A549 (cell line): ENCODE measurements around the gene AP2A2. TPM values are rescaled to one million over a fixed set of nuclear protein-coding genes. Genes with fewer than 3 reads are reported as not detected.

ENCODE experiments used
- ATAC-seq, 2 experiments: fragments of 200-7000 bp in 1 of 2; fragments of >200 bp in 1 of 2; cut with Nextera tagmentation in 1 of 2; cut with Tn5 transposase in 1 of 2; 3 replicates each; pipeline versions ENCODE4 v1.8.0 to v1.9.1; 2018 to 2020; ENCODE audit warnings: mild to moderate bottlenecking in 1 of 2, moderate library complexity in 1 of 2
- CTCF ChIA-PET: fragments of 300-600 bp; sonication (Branson Sonifier 250); formaldehyde crosslinking; extraction: SDS; loops from one replicate; lab custom pipeline; 2021; ENCODE audit warnings: antibody characterized with exemption, inconsistent platforms; lab: Yijun Ruan, JAX
- POLR2A ChIA-PET: fragments of 350-600 bp; formaldehyde crosslinking; extraction: SDS; loops from one replicate; lab custom pipeline; 2021; ENCODE audit warnings: antibody characterized with exemption, inconsistent platforms; lab: Yijun Ruan, JAX
- DNase-seq, 2 experiments: peaks; one replicate each; pipeline versions ENCODE4 v3.0.0 to v3.0.0-alpha.2; 2011 to 2016; ENCODE audit warnings: low read depth in 1 of 2, low spot score in 1 of 2
- FAIRE-seq: peaks from 2 replicates; lab custom pipeline; 2011; peaks lifted over from hg19 to GRCh38; lab: Jason Lieb, UNC
- H3K27ac ChIP-seq, 2 experiments: fragments of >200 bp; sonication (Bioruptor Twin); formaldehyde crosslinking; 3 replicates each; pipeline ENCODE4 v1.5.1; 2016 to 2017
- H3K4me1 ChIP-seq: fragments of >200 bp; sonication (Bioruptor Twin); formaldehyde crosslinking; 3 replicates; pipeline ENCODE4 v1.6.1; 2016
- H3K4me2 ChIP-seq: fragments of >200 bp; sonication (Bioruptor Twin); formaldehyde crosslinking; 3 replicates; pipeline ENCODE4 v1.6.1; 2016
- H3K4me3 ChIP-seq: fragments of >200 bp; sonication (Bioruptor Twin); formaldehyde crosslinking; 3 replicates; pipeline ENCODE4 v1.5.1; 2016
- H3K9me3 ChIP-seq: fragments of >200 bp; sonication (Bioruptor Twin); formaldehyde crosslinking; 3 replicates; pipeline ENCODE4 v1.6.1; 2016
- ATOH8 ChIP-seq: fragments of 250-450 bp; sonication (Bioruptor Pico); IDR thresholded peaks from 2 replicates; pipeline ENCODE4 v1.5.0; 2020; ENCODE audit warnings: low read depth, mild to moderate bottlenecking, moderate library complexity
- BCL3 ChIP-seq: fragments of >200 bp; sonication (Bioruptor Twin); formaldehyde crosslinking; IDR thresholded peaks from 3 replicates; pipeline ENCODE4 v1.6.1; 2016
- CBX2 ChIP-seq: fragments of 200-600 bp; sonication (generic); IDR thresholded peaks from 2 replicates; pipeline ENCODE4 v1.6.1; 2016; ENCODE audit warnings: low read depth, mild to moderate bottlenecking, borderline replicate concordance
- CBX8 ChIP-seq: fragments of 200-600 bp; sonication (generic); IDR thresholded peaks from 2 replicates; pipeline ENCODE4 v1.6.1; 2016
- CTCF ChIP-seq: fragments of >200 bp; sonication (Bioruptor Twin); formaldehyde crosslinking; IDR thresholded peaks from 3 replicates; pipeline ENCODE4 v1.5.1; 2016
- E2F6 ChIP-seq: IDR thresholded peaks from 2 replicates; pipeline ENCODE4 v1.6.1; 2012; ENCODE audit warnings: low read depth, borderline replicate concordance
- EHF ChIP-seq: fragments of 250-450 bp; sonication (Bioruptor Pico); IDR thresholded peaks from 2 replicates; pipeline ENCODE4 v1.5.0; 2020; ENCODE audit warnings: mild to moderate bottlenecking
- EHMT2 ChIP-seq: fragments of 200-600 bp; sonication (generic); IDR thresholded peaks from 2 replicates; pipeline ENCODE4 v1.6.1; 2016; ENCODE audit warnings: antibody characterized with exemption, low read depth, mild to moderate bottlenecking, moderate library complexity
- EP300 ChIP-seq, 2 experiments: fragments of >200 bp; sonication (Bioruptor Twin); formaldehyde crosslinking; IDR thresholded peaks; 2 replicates in 1 of 2; 3 replicates in 1 of 2; pipeline ENCODE4 v1.6.1; 2016 to 2017
- FOSB ChIP-seq: fragments of 250-450 bp; sonication (Bioruptor Pico); IDR thresholded peaks from 2 replicates; pipeline ENCODE4 v1.5.0; 2020; ENCODE audit warnings: mild to moderate bottlenecking, moderate library complexity
- FOSL2 ChIP-seq, 2 experiments: fragments of 450-650 bp in 1 of 2; fragments of >200 bp in 1 of 2; sonication (Bioruptor Twin) in 1 of 2; formaldehyde crosslinking; IDR thresholded peaks; 2 replicates each; pipeline versions ENCODE4 v1.5.0 to v1.6.1; 2016 to 2020; ENCODE audit warnings: mild to moderate bottlenecking in 1 of 2, moderate library complexity in 1 of 2
- HES2 ChIP-seq: fragments of >200 bp; sonication (Bioruptor Twin); formaldehyde crosslinking; IDR thresholded peaks from 2 replicates; pipeline ENCODE4 v1.6.1; 2016
- HOXA7 ChIP-seq: fragments of 250-450 bp; sonication (Bioruptor Pico); IDR thresholded peaks from 2 replicates; pipeline ENCODE4 v1.5.0; 2020; ENCODE audit warnings: mild to moderate bottlenecking, moderate library complexity
- HOXB13 ChIP-seq: fragments of 250-450 bp; sonication (Bioruptor Pico); IDR thresholded peaks from 2 replicates; pipeline ENCODE4 v1.5.0; 2020; ENCODE audit warnings: low read depth, mild to moderate bottlenecking, moderate library complexity
- JUN ChIP-seq, 2 experiments: fragments of >200 bp; sonication (Bioruptor Twin); formaldehyde crosslinking; IDR thresholded peaks; 2 replicates in 1 of 2; 3 replicates in 1 of 2; pipeline ENCODE4 v1.6.1; 2016 to 2017
- JUNB ChIP-seq: fragments of >200 bp; sonication (Bioruptor Twin); formaldehyde crosslinking; IDR thresholded peaks from 2 replicates; pipeline ENCODE4 v1.6.1; 2016
- MAX ChIP-seq: IDR thresholded peaks from 2 replicates; pipeline ENCODE4 v1.6.1; 2012
- MAZ ChIP-seq: fragments of 150-350 bp; IDR thresholded peaks from 2 replicates; pipeline ENCODE4 v1.6.1; 2014; ENCODE audit warnings: antibody characterized with exemption, low read depth, low read length, borderline replicate concordance
- MYC ChIP-seq: IDR thresholded peaks from 2 replicates; pipeline ENCODE4 v1.6.1; 2012; ENCODE audit warnings: mild to moderate bottlenecking, inconsistent platforms, low read length, improper control_type of control experiment, borderline replicate concordance
- NFE2L2 ChIP-seq: fragments of 150-350 bp; conservative IDR thresholded peaks from 2 replicates; pipeline ENCODE4 v1.6.1; 2014; ENCODE audit warnings: low read length
- PHF8 ChIP-seq: fragments of 200-600 bp; sonication (generic); IDR thresholded peaks from 2 replicates; pipeline ENCODE4 v1.6.1; 2016; ENCODE audit warnings: low read depth, mild to moderate bottlenecking, antibody characterized with exemption, moderate library complexity, borderline replicate concordance
- RARB ChIP-seq: fragments of 250-450 bp; sonication (Bioruptor Pico); IDR thresholded peaks from 2 replicates; pipeline ENCODE4 v1.8.0; 2021; ENCODE audit warnings: mild to moderate bottlenecking, moderate library complexity
- RNF2 ChIP-seq: fragments of 200-600 bp; sonication (generic); IDR thresholded peaks from 2 replicates; pipeline ENCODE4 v1.6.1; 2016; ENCODE audit warnings: low read depth, mild to moderate bottlenecking, antibody characterized with exemption, moderate library complexity, borderline replicate concordance
- SMC3 ChIP-seq: fragments of >200 bp; sonication (Bioruptor Twin); formaldehyde crosslinking; IDR thresholded peaks from 3 replicates; pipeline ENCODE4 v1.6.1; 2018; ENCODE audit warnings: inconsistent platforms
- SREBF2 ChIP-seq: fragments of 450-650 bp; IDR thresholded peaks from 2 replicates; pipeline ENCODE4 v1.6.1; 2014; ENCODE audit warnings: mild to moderate bottlenecking, moderate library complexity
- TFCP2L1 ChIP-seq: fragments of 250-450 bp; sonication (Bioruptor Pico); IDR thresholded peaks from 2 replicates; pipeline ENCODE4 v1.5.0; 2021; ENCODE audit warnings: mild to moderate bottlenecking
- USF2 ChIP-seq: fragments of 450-650 bp; IDR thresholded peaks from 2 replicates; pipeline ENCODE4 v1.6.1; 2014; ENCODE audit warnings: antibody characterized with exemption
- ZFP36 ChIP-seq: fragments of 450-650 bp; IDR thresholded peaks from 2 replicates; pipeline ENCODE4 v1.6.1; 2014; ENCODE audit warnings: borderline replicate concordance; ENCODE audit not compliant: partially characterized antibody
- WGBS: methylation state at CpG from one replicate; pipeline ENCODE4 v1.1.6; 2017; ENCODE audit errors: missing lambda C conversion rate; 5-methylcytosine and 5-hydroxymethylcytosine counted together
- polyA plus RNA-seq, 4 experiments: library from polyadenylated mRNA; depleted of rRNA in 3 of 4; stranded (reverse); fragments of >200 nt; fragmentation: RNase III in 1 of 4; extraction: RNeasy Plus Mini Kit Qiagen cat#74134 plus additional on column Dnase treatment in 1 of 4; gene quantifications; 2 replicates in 3 of 4; 3 replicates in 1 of 4; pipeline ENCODE4 v1.2.3, GENCODE V29; 2011 to 2017

Gene AP2A2
- polyA plus RNA-seq, 2 of the 4 experiments (the other 2 are of a cell fraction): 39.4 to 60.4 TPM

GRCh38 chr11:995752-996420 lies 70.2 kb downstream of the AP2A2 start:
- ATAC-seq: no peak
- no peaks in the 10 kb centered on the region for H3K4me1 ChIP-seq
- 84% methylated on average over 19 of the region's 22 CpGs for WGBS
- no peak overlapping the region for H3K4me2 ChIP-seq
- TF ChIP-seq BCL3: no peak
- TF ChIP-seq ZFP36: no peak
- no peak for TF ChIP-seq CBX2
- TF ChIP-seq MAX: no peak
- no peak for TF ChIP-seq SREBF2
- no peak for TF ChIP-seq CTCF
- no peak for TF ChIP-seq RNF2
- TF ChIP-seq SMC3: no peak
- TF ChIP-seq EHMT2: no peak
- TF ChIP-seq MYC: no peak
- TF ChIP-seq ATOH8 (CRISPR knock-in tag): no peak
- no peak for TF ChIP-seq EHF (CRISPR knock-in tag)
- TF ChIP-seq EP300 (IDR thresholded peaks at IDR 0.05): no peak
- TF ChIP-seq FOSL2 (IDR thresholded peaks at IDR 0.05): no peak
- no peak for TF ChIP-seq FOSL2 (CRISPR knock-in tag; IDR thresholded peaks at IDR 0.05)
- TF ChIP-seq CBX8: no peak
- no peak for TF ChIP-seq MAZ
- TF ChIP-seq NFE2L2: no peak
- ChIA-PET POLR2A (no interaction called here), CTCF (interaction anchor here (0.6 kb wide), 1 partner anchor 90 kb away, joined by 3 read pairs; no protein-coding TSS in a partner anchor)
- H3K4me3 ChIP-seq: no peak overlapping the region
- FAIRE-seq: no peak
- DNase-seq: no peak
- H3K9me3 ChIP-seq: no peaks in the 10 kb centered on the region
- H3K27ac ChIP-seq: no peak overlapping the region

GRCh38 chr11:996681-997080 lies 71.0 kb downstream of the AP2A2 start:
- Histone ChIP-seq H3K27ac (no peak overlapping the region), H3K4me3 (no peak overlapping the region), H3K4me1 (no peaks in the 10 kb centered on the region), H3K9me3 (no peaks in the 10 kb centered on the region), H3K4me2 (no peak overlapping the region)
- FAIRE-seq (no peak), ATAC-seq (no peak), DNase-seq (no peak)
- 92% methylated on average over 5 of the region's 10 CpGs for whole genome bisulfite sequencing
- CTCF ChIA-PET: no interaction called here
- POLR2A ChIA-PET: no interaction called here
- TF ChIP-seq MAZ (no peak), JUNB (no peak), USF2 (no peak), ZFP36 (no peak), JUN (IDR thresholded peaks at IDR 0.05) (no peak), HES2 (no peak), PHF8 (no peak), HOXB13 (no peak), TFCP2L1 (CRISPR knock-in tag) (no peak), HOXA7 (no peak), CBX8 (no peak), E2F6 (no peak), RARB (CRISPR knock-in tag) (no peak), FOSB (CRISPR knock-in tag) (no peak), CTCF (no peak)
